ENCODE results near the gene BLM.
"Not testable (repeated sequence)": the region's sequence is repeated elsewhere in the genome, so short reads cannot be mapped to it uniquely, and the experiment has no call there.

BLM gene

GRCh38 chr15:90716976-90717821 is at the start of gene BLM:
TSS of gene BLM (plus strand) at chr15:90717346. CDS start at chr15:90747393, 30,047 bp downstream.
- DNase-seq (ENCODE audit: low read depth): peak; percentile 91

GRCh38 chr15:90667755-90668345 is 49.3 kb upstream of the BLM start:
- DNase-seq (ENCODE audit: low read depth): not testable (repeated sequence)

GRCh38 chr15:90670631-90671030 is 46.5 kb upstream of the BLM start:
- DNase-seq (ENCODE audit: low read depth): not testable (repeated sequence)

GRCh38 chr15:90671216-90671615 is 45.9 kb upstream of the BLM start:
- no peak for DNase-seq (ENCODE audit: low read depth)

- DNase-seq (ENCODE audit: low read depth): not testable (repeated sequence)
Observed at GRCh38 chr15:90673357-90673756, 43.8 kb upstream of the BLM start.

GRCh38 chr15:90674476-90674875 is 42.7 kb upstream of the BLM start:
- DNase-seq (ENCODE audit: low read depth): no peak

- no peak for DNase-seq (ENCODE audit: low read depth)
Observed at GRCh38 chr15:90675464-90675863, 41.7 kb upstream of the BLM start.

GRCh38 chr15:90677807-90678790 is 39.0 kb upstream of the BLM start:
- no peak for DNase-seq (ENCODE audit: low read depth)

- DNase-seq (ENCODE audit: low read depth): no peak
Observed at GRCh38 chr15:90679959-90680358, 37.2 kb upstream of the BLM start.

- peak; percentile 93 for DNase-seq (ENCODE audit: low read depth)
Observed at GRCh38 chr15:90680371-90680935, 36.7 kb upstream of the BLM start.

GRCh38 chr15:90681056-90681455 is 36.1 kb upstream of the BLM start:
- DNase-seq (ENCODE audit: low read depth): no peak

GRCh38 chr15:90681480-90681879 is 35.7 kb upstream of the BLM start:
- peak; percentile 62 for DNase-seq (ENCODE audit: low read depth)

GRCh38 chr15:90683371-90683770 is 33.8 kb upstream of the BLM start:
- no peak for DNase-seq (ENCODE audit: low read depth)

- DNase-seq (ENCODE audit: low read depth): no peak
Observed at GRCh38 chr15:90683876-90684275, 33.3 kb upstream of the BLM start.

GRCh38 chr15:90684281-90684680 is 32.9 kb upstream of the BLM start:
- no peak for DNase-seq (ENCODE audit: low read depth)

- DNase-seq (ENCODE audit: low read depth): no peak
Observed at GRCh38 chr15:90685591-90686434, 31.3 kb upstream of the BLM start.

- no peak for DNase-seq (ENCODE audit: low read depth)
Observed at GRCh38 chr15:90686435-90687218, 30.5 kb upstream of the BLM start.

- not testable (repeated sequence) for DNase-seq (ENCODE audit: low read depth)
Observed at GRCh38 chr15:90689326-90689961, 27.7 kb upstream of the BLM start.

GRCh38 chr15:90690585-90690984 is 26.6 kb upstream of the BLM start:
- no peak for DNase-seq (ENCODE audit: low read depth)

- DNase-seq (ENCODE audit: low read depth): no peak
Observed at GRCh38 chr15:90691369-90691768, 25.8 kb upstream of the BLM start.

Measured in GM04504 (cell line).